Testis (tissue), 2 donors: ENCODE results near the gene TBC1D26.
"Not testable (repeated sequence)": the region's sequence is repeated elsewhere in the genome, so short reads cannot be mapped to it uniquely, and the experiment has no call there.

ENCODE experiments used
- POLR2A ChIP-seq: fragments of 450-650 bp; IDR thresholded peaks from one replicate; pipeline ENCODE4 v1.6.1; 2017; ENCODE audit warnings: antibody characterized with exemption, mild to moderate bottlenecking, moderate library complexity
- TF ChIP-seq, protein P1 (sequence below), 3 experiments: fragments of 450-650 bp in 2 of 3; fragments of 200-600 bp in 1 of 3; sonication (generic) in 1 of 3; IDR thresholded peaks; one replicate each; pipeline ENCODE4 v1.5.1; 2016 to 2019; ENCODE audit warnings: antibody characterized with exemption in 3 of 3, mild to moderate bottlenecking in 2 of 3, moderate library complexity in 1 of 3

DNA sequence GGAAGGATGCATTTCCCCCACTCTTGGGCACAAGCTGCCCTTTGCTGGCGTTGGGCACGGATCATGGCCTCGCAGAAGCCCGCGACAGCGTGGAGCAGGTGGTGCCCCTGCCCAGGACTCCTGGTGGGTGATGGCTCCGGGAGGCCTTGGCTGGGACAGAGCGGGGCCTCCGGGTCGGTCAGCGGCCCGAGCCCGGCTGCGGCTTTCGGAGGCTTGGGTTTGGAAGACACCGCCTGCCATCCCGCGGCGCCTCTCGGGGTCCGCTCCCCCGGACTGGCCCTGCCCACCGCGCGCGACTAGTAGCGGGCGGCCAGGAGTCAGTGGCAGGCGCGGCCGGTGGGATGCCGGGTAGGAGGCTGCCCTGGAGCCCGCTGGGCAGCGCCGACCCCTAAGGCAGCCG, 17.3 kb downstream of the TBC1D26 start:
- not testable (repeated sequence) for TF ChIP-seq POLR2A
- TF ChIP-seq, protein P1, sequence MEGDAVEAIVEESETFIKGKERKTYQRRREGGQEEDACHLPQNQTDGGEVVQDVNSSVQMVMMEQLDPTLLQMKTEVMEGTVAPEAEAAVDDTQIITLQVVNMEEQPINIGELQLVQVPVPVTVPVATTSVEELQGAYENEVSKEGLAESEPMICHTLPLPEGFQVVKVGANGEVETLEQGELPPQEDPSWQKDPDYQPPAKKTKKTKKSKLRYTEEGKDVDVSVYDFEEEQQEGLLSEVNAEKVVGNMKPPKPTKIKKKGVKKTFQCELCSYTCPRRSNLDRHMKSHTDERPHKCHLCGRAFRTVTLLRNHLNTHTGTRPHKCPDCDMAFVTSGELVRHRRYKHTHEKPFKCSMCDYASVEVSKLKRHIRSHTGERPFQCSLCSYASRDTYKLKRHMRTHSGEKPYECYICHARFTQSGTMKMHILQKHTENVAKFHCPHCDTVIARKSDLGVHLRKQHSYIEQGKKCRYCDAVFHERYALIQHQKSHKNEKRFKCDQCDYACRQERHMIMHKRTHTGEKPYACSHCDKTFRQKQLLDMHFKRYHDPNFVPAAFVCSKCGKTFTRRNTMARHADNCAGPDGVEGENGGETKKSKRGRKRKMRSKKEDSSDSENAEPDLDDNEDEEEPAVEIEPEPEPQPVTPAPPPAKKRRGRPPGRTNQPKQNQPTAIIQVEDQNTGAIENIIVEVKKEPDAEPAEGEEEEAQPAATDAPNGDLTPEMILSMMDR (IDR thresholded peaks at IDR 0.05) = not testable (repeated sequence)
